A549 (cell line): ENCODE data around the gene IL4R. TPM values are rescaled to one million over a fixed set of nuclear protein-coding genes. Genes with fewer than 3 reads are reported as not detected.
"Not testable (repeated sequence)": the region's sequence is repeated elsewhere in the genome, so short reads cannot be mapped to it uniquely, and the experiment has no call there.

Source experiments
- ATAC-seq, 2 experiments: fragments of 200-7000 bp in 1 of 2; fragments of >200 bp in 1 of 2; cut with Nextera tagmentation in 1 of 2; cut with Tn5 transposase in 1 of 2; 3 replicates each; pipeline versions ENCODE4 v1.8.0 to v1.9.1; 2018 to 2020; ENCODE audit warnings: mild to moderate bottlenecking in 1 of 2, moderate library complexity in 1 of 2
- CTCF ChIA-PET: fragments of 300-600 bp; sonication (Branson Sonifier 250); formaldehyde crosslinking; extraction: SDS; loops from one replicate; lab custom pipeline; 2021; ENCODE audit warnings: antibody characterized with exemption, inconsistent platforms; lab: Yijun Ruan, JAX
- POLR2A ChIA-PET: fragments of 350-600 bp; formaldehyde crosslinking; extraction: SDS; loops from one replicate; lab custom pipeline; 2021; ENCODE audit warnings: antibody characterized with exemption, inconsistent platforms; lab: Yijun Ruan, JAX
- DNase-seq, 2 experiments: peaks; one replicate each; pipeline versions ENCODE4 v3.0.0 to v3.0.0-alpha.2; 2011 to 2016; ENCODE audit warnings: low read depth in 1 of 2, low spot score in 1 of 2
- FAIRE-seq: peaks from 2 replicates; lab custom pipeline; 2011; peaks lifted over from hg19 to GRCh38; lab: Jason Lieb, UNC
- H3K27ac ChIP-seq, 2 experiments: fragments of >200 bp; sonication (Bioruptor Twin); formaldehyde crosslinking; 3 replicates each; pipeline ENCODE4 v1.5.1; 2016 to 2017
- H3K4me1 ChIP-seq: fragments of >200 bp; sonication (Bioruptor Twin); formaldehyde crosslinking; 3 replicates; pipeline ENCODE4 v1.6.1; 2016
- H3K4me2 ChIP-seq: fragments of >200 bp; sonication (Bioruptor Twin); formaldehyde crosslinking; 3 replicates; pipeline ENCODE4 v1.6.1; 2016
- H3K4me3 ChIP-seq: fragments of >200 bp; sonication (Bioruptor Twin); formaldehyde crosslinking; 3 replicates; pipeline ENCODE4 v1.5.1; 2016
- H3K9me3 ChIP-seq: fragments of >200 bp; sonication (Bioruptor Twin); formaldehyde crosslinking; 3 replicates; pipeline ENCODE4 v1.6.1; 2016
- ATOH8 ChIP-seq: fragments of 250-450 bp; sonication (Bioruptor Pico); IDR thresholded peaks from 2 replicates; pipeline ENCODE4 v1.5.0; 2020; ENCODE audit warnings: low read depth, mild to moderate bottlenecking, moderate library complexity
- CEBPB ChIP-seq, 2 experiments: fragments of >200 bp in 1 of 2; sonication (Bioruptor Twin) in 1 of 2; formaldehyde crosslinking in 1 of 2; IDR thresholded peaks; 2 replicates each; pipeline ENCODE4 v1.6.1; 2012 to 2016
- CHD2 ChIP-seq: fragments of 150-350 bp; IDR thresholded peaks from 2 replicates; pipeline ENCODE4 v1.6.1; 2014; ENCODE audit warnings: low read length; ENCODE audit not compliant: partially characterized antibody
- EHMT2 ChIP-seq: fragments of 200-600 bp; sonication (generic); IDR thresholded peaks from 2 replicates; pipeline ENCODE4 v1.6.1; 2016; ENCODE audit warnings: antibody characterized with exemption, low read depth, mild to moderate bottlenecking, moderate library complexity
- ELK1 ChIP-seq: fragments of 150-350 bp; IDR thresholded peaks from 2 replicates; pipeline ENCODE4 v1.6.1; 2014; ENCODE audit warnings: low read depth, mild to moderate bottlenecking, low read length
- EP300 ChIP-seq, 2 experiments: fragments of >200 bp; sonication (Bioruptor Twin); formaldehyde crosslinking; IDR thresholded peaks; 2 replicates in 1 of 2; 3 replicates in 1 of 2; pipeline ENCODE4 v1.6.1; 2016 to 2017
- FOSB ChIP-seq: fragments of 250-450 bp; sonication (Bioruptor Pico); IDR thresholded peaks from 2 replicates; pipeline ENCODE4 v1.5.0; 2020; ENCODE audit warnings: mild to moderate bottlenecking, moderate library complexity
- FOSL2 ChIP-seq, 2 experiments: fragments of 450-650 bp in 1 of 2; fragments of >200 bp in 1 of 2; sonication (Bioruptor Twin) in 1 of 2; formaldehyde crosslinking; IDR thresholded peaks; 2 replicates each; pipeline versions ENCODE4 v1.5.0 to v1.6.1; 2016 to 2020; ENCODE audit warnings: mild to moderate bottlenecking in 1 of 2, moderate library complexity in 1 of 2
- HEYL ChIP-seq: fragments of 250-450 bp; sonication (Bioruptor Pico); IDR thresholded peaks from 2 replicates; pipeline ENCODE4 v1.8.0; 2021; ENCODE audit warnings: mild to moderate bottlenecking, moderate library complexity
- HOXA7 ChIP-seq: fragments of 250-450 bp; sonication (Bioruptor Pico); IDR thresholded peaks from 2 replicates; pipeline ENCODE4 v1.5.0; 2020; ENCODE audit warnings: mild to moderate bottlenecking, moderate library complexity
- HOXB13 ChIP-seq: fragments of 250-450 bp; sonication (Bioruptor Pico); IDR thresholded peaks from 2 replicates; pipeline ENCODE4 v1.5.0; 2020; ENCODE audit warnings: low read depth, mild to moderate bottlenecking, moderate library complexity
- HOXB5 ChIP-seq: fragments of 250-450 bp; sonication (Bioruptor Pico); IDR thresholded peaks from 2 replicates; pipeline ENCODE4 v1.5.0; 2020; ENCODE audit warnings: mild to moderate bottlenecking, moderate library complexity
- JUN ChIP-seq, 2 experiments: fragments of >200 bp; sonication (Bioruptor Twin); formaldehyde crosslinking; IDR thresholded peaks; 2 replicates in 1 of 2; 3 replicates in 1 of 2; pipeline ENCODE4 v1.6.1; 2016 to 2017
- JUNB ChIP-seq: fragments of >200 bp; sonication (Bioruptor Twin); formaldehyde crosslinking; IDR thresholded peaks from 2 replicates; pipeline ENCODE4 v1.6.1; 2016
- KDM5A ChIP-seq: fragments of 200-600 bp; sonication (generic); IDR thresholded peaks from 2 replicates; pipeline ENCODE4 v1.6.1; 2016; ENCODE audit warnings: antibody characterized with exemption, mild to moderate bottlenecking
- MAFK ChIP-seq: fragments of 450-650 bp; IDR thresholded peaks from 2 replicates; pipeline ENCODE4 v1.6.1; 2014; ENCODE audit not compliant: partially characterized antibody
- NPAS2 ChIP-seq: fragments of 250-450 bp; sonication (Bioruptor Pico); IDR thresholded peaks from 2 replicates; pipeline ENCODE4 v1.8.0; 2022; ENCODE audit warnings: mild to moderate bottlenecking, moderate library complexity, borderline replicate concordance
- NR3C1 ChIP-seq: fragments of >200 bp; sonication (Bioruptor Twin); formaldehyde crosslinking; IDR thresholded peaks from 3 replicates; pipeline ENCODE4 v1.6.1; 2017
- RCOR1 ChIP-seq: fragments of 150-350 bp; IDR thresholded peaks from 2 replicates; pipeline ENCODE4 v1.6.1; 2014; ENCODE audit warnings: antibody characterized with exemption, low read length, low read depth
- RFX5 ChIP-seq: fragments of 450-650 bp; IDR thresholded peaks from 2 replicates; pipeline ENCODE4 v1.7.1; 2014; ENCODE audit warnings: antibody characterized with exemption, mild to moderate bottlenecking, moderate library complexity
- TFCP2L1 ChIP-seq: fragments of 250-450 bp; sonication (Bioruptor Pico); IDR thresholded peaks from 2 replicates; pipeline ENCODE4 v1.5.0; 2021; ENCODE audit warnings: mild to moderate bottlenecking
- TP53 ChIP-seq: fragments of 250-450 bp; sonication (Bioruptor Pico); IDR thresholded peaks from 2 replicates; pipeline ENCODE4 v1.5.0; 2021; ENCODE audit warnings: mild to moderate bottlenecking, moderate library complexity
- ZC3H11A ChIP-seq: fragments of 450-650 bp; IDR thresholded peaks from 2 replicates; pipeline ENCODE4 v1.6.1; 2014; ENCODE audit warnings: antibody characterized with exemption, mild to moderate bottlenecking
- ZFP36 ChIP-seq: fragments of 450-650 bp; IDR thresholded peaks from 2 replicates; pipeline ENCODE4 v1.6.1; 2014; ENCODE audit warnings: borderline replicate concordance; ENCODE audit not compliant: partially characterized antibody
- ZSCAN20 ChIP-seq: fragments of 250-450 bp; sonication (Bioruptor Pico); IDR thresholded peaks from 2 replicates; pipeline ENCODE4 v1.8.0; 2022; ENCODE audit warnings: mild to moderate bottlenecking, moderate library complexity
- WGBS: methylation state at CpG from one replicate; pipeline ENCODE4 v1.1.6; 2017; ENCODE audit errors: missing lambda C conversion rate; 5-methylcytosine and 5-hydroxymethylcytosine counted together
- polyA plus RNA-seq, 4 experiments: library from polyadenylated mRNA; depleted of rRNA in 3 of 4; stranded (reverse); fragments of >200 nt; fragmentation: RNase III in 1 of 4; extraction: RNeasy Plus Mini Kit Qiagen cat#74134 plus additional on column Dnase treatment in 1 of 4; gene quantifications; 2 replicates in 3 of 4; 3 replicates in 1 of 4; pipeline ENCODE4 v1.2.3, GENCODE V29; 2011 to 2017
- TF ChIP-seq, protein P1 (sequence below): IDR thresholded peaks from 2 replicates; pipeline ENCODE4 v1.6.1; 2012; ENCODE audit warnings: low read depth, borderline replicate concordance
- TF ChIP-seq, protein P2 (sequence below): fragments of >200 bp; sonication (Bioruptor Twin); formaldehyde crosslinking; IDR thresholded peaks from 3 replicates; pipeline ENCODE4 v1.5.1; 2016
- TF ChIP-seq, protein P3 (sequence below): fragments of 450-650 bp; IDR thresholded peaks from 2 replicates; pipeline ENCODE4 v1.6.1; 2014; ENCODE audit warnings: antibody characterized with exemption

The IL4R gene
- polyA plus RNA-seq, 2 of the 4 experiments (the other 2 are of a cell fraction): 14.4 to 19.3 TPM

DNA sequence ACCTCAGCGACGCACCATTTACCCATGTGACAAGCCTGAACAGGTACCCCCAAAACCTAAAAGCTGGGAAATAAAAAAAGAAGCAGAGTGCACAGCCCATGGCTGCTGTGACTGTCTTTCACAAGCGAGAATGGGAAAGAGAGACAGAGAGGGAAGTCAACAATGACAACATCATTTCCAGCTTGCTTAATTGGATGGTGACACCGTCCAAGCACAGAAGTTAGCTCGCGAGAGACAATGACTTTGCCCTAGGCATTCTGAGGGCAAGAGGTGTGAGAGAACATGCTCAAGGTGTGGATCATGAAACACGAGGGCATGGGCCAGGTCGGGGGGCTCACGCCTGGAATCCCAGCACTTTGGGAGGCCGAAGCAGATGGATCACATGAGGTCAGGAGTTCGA is 25.9 kb upstream of the IL4R start:
- POLR2A ChIA-PET: no interaction called here
- 87% methylated on average over 11 of the region's 11 CpGs for WGBS
- TF ChIP-seq TP53 (CRISPR knock-in tag) (no peak), FOSB (CRISPR knock-in tag) (no peak), EP300 (IDR thresholded peaks at IDR 0.05) (no peak), RFX5 (no peak), MAFK (no peak), RCOR1 (no peak), ZSCAN20 (CRISPR knock-in tag) (no peak), ZFP36 (no peak), HOXB5 (CRISPR knock-in tag) (no peak), NPAS2 (CRISPR knock-in tag) (no peak), FOSL2 (IDR thresholded peaks at IDR 0.05) (no peak), FOSL2 (CRISPR knock-in tag; IDR thresholded peaks at IDR 0.05) (no peak), HOXB13 (CRISPR knock-in tag) (no peak)
- TF ChIP-seq, protein P1, sequence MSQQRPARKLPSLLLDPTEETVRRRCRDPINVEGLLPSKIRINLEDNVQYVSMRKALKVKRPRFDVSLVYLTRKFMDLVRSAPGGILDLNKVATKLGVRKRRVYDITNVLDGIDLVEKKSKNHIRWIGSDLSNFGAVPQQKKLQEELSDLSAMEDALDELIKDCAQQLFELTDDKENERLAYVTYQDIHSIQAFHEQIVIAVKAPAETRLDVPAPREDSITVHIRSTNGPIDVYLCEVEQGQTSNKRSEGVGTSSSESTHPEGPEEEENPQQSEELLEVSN: no peak
- TF ChIP-seq, all 56 proteins: peak for 0
- no peak overlapping the region for H3K4me3 ChIP-seq
- no peak for ATAC-seq
- H3K27ac ChIP-seq: no peak overlapping the region
- peaks cover 15% of the 10 kb centered on the region for H3K4me1 ChIP-seq
- no peak overlapping the region for H3K4me2 ChIP-seq
- no peaks in the 10 kb centered on the region for H3K9me3 ChIP-seq
- CTCF ChIA-PET: interaction anchor here (0.7 to 2.6 kb wide), 5 partner anchors 14 to 80 kb away, joined by 3 to 11 read pairs (median 7); no protein-coding TSS in a partner anchor
- FAIRE-seq: no peak
- no peak for DNase-seq

- H3K27ac ChIP-seq, DNase-seq, ATAC-seq, H3K9me3 ChIP-seq, POLR2A ChIA-PET, H3K4me2 ChIP-seq, H3K4me3 ChIP-seq, FAIRE-seq: not testable (repeated sequence)
- peak; percentile 76 for TF ChIP-seq ZC3H11A
- CTCF ChIA-PET: interaction anchor here (0.6 to 2.6 kb wide), 4 partner anchors 27 to 137 kb away, joined by 3 to 11 read pairs (median 6); no protein-coding TSS in a partner anchor
- 89% methylated on average over 6 of the region's 6 CpGs for WGBS
- H3K4me1 ChIP-seq: peaks cover 15% of the 10 kb centered on the region
Measured at GRCh38 chr16:27288313-27288712, 25.5 kb upstream of the IL4R start.

DNA sequence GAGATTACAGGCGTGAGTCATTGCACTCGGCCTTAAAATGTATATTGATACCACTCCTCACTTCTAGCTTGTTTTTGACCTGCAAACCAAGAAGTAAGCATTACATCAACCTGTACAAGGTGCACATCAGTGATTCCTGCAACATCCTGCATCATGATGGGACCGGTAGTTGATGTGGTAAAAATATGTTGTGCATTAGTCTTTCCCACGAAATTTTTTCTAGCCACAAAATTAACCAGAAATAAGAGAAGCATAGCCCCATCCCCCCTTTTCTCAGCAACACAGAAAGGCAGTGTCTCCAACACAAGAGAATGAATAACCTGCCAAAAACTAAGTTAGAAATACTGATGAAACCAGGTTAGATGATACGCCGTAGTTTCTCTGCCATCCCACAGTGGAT is 24.1 kb upstream of the IL4R start:
- DNase-seq (no peak), FAIRE-seq (no peak), ATAC-seq (no peak)
- ChIA-PET POLR2A (no interaction called here), CTCF (interaction anchor here (0.6 to 1.3 kb wide), 3 partner anchors 9 to 77 kb away, joined by 3 read pairs; no protein-coding TSS in a partner anchor)
- no peak overlapping the region for H3K4me3 ChIP-seq
- no peak overlapping the region for H3K27ac ChIP-seq
- H3K4me2 ChIP-seq: no peak overlapping the region
- H3K9me3 ChIP-seq: no peaks in the 10 kb centered on the region
- no peak for TF ChIP-seq CHD2
- TF ChIP-seq RCOR1: no peak
- no peak for TF ChIP-seq ATOH8 (CRISPR knock-in tag)
- TF ChIP-seq JUN (IDR thresholded peaks at IDR 0.05): no peak
- no peak for TF ChIP-seq FOSB (CRISPR knock-in tag)
- no peak for TF ChIP-seq HEYL (CRISPR knock-in tag)
- TF ChIP-seq NR3C1: no peak
- TF ChIP-seq, protein P2, sequence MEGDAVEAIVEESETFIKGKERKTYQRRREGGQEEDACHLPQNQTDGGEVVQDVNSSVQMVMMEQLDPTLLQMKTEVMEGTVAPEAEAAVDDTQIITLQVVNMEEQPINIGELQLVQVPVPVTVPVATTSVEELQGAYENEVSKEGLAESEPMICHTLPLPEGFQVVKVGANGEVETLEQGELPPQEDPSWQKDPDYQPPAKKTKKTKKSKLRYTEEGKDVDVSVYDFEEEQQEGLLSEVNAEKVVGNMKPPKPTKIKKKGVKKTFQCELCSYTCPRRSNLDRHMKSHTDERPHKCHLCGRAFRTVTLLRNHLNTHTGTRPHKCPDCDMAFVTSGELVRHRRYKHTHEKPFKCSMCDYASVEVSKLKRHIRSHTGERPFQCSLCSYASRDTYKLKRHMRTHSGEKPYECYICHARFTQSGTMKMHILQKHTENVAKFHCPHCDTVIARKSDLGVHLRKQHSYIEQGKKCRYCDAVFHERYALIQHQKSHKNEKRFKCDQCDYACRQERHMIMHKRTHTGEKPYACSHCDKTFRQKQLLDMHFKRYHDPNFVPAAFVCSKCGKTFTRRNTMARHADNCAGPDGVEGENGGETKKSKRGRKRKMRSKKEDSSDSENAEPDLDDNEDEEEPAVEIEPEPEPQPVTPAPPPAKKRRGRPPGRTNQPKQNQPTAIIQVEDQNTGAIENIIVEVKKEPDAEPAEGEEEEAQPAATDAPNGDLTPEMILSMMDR: no peak
- no peak for TF ChIP-seq HOXB5 (CRISPR knock-in tag)
- TF ChIP-seq ELK1: no peak
- TF ChIP-seq, protein P1: no peak
- TF ChIP-seq JUNB: no peak
- TF ChIP-seq KDM5A: no peak
- TF ChIP-seq, protein P3, sequence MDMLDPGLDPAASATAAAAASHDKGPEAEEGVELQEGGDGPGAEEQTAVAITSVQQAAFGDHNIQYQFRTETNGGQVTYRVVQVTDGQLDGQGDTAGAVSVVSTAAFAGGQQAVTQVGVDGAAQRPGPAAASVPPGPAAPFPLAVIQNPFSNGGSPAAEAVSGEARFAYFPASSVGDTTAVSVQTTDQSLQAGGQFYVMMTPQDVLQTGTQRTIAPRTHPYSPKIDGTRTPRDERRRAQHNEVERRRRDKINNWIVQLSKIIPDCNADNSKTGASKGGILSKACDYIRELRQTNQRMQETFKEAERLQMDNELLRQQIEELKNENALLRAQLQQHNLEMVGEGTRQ: no peak
- no peak for TF ChIP-seq HOXA7
- TF ChIP-seq TFCP2L1 (CRISPR knock-in tag): no peak
- no peak for TF ChIP-seq EHMT2
- TF ChIP-seq CEBPB (IDR thresholded peaks at IDR 0.05): no peak
- WGBS: 65% methylated on average over 6 of the region's 6 CpGs
- H3K4me1 ChIP-seq: peaks cover 15% of the 10 kb centered on the region
